RWPE2 (cell line): ENCODE measurements around the gene LPCAT4.
"Not testable (repeated sequence)": the region's sequence is repeated elsewhere in the genome, so short reads cannot be mapped to it uniquely, and the experiment has no call there.

ENCODE experiments used
- ATAC-seq: fragments of 200-7000 bp; cut with Tn5 transposase; 3 replicates; pipeline ENCODE4 v1.9.1; 2021; ENCODE audit warnings: low read depth
- DNase-seq: peaks from one replicate; pipeline ENCODE4 v3.0.0-alpha.2; 2020; ENCODE audit warnings: low spot score
- H3K27ac ChIP-seq: fragments of 450-650 bp; 2 replicates; pipeline ENCODE4 v1.5.1; 2017; ENCODE audit warnings: mild to moderate bottlenecking; ENCODE audit not compliant: poor library complexity, severe bottlenecking
- H3K27me3 ChIP-seq: fragments of 250-450 bp; sonication (Bioruptor Pico); 2 replicates; pipeline ENCODE4 v1.5.1; 2021; ENCODE audit warnings: mild to moderate bottlenecking, moderate library complexity; ENCODE audit not compliant: insufficient read depth, poor library complexity, severe bottlenecking
- H3K36me3 ChIP-seq: fragments of 250-450 bp; sonication (Bioruptor Pico); 2 replicates; pipeline ENCODE4 v1.5.1; 2020; ENCODE audit warnings: low read depth, mild to moderate bottlenecking, moderate library complexity
- H3K4me1 ChIP-seq: fragments of 250-450 bp; sonication (Bioruptor Pico); 2 replicates; pipeline ENCODE4 v1.5.1; 2021; ENCODE audit warnings: mild to moderate bottlenecking, moderate library complexity; ENCODE audit not compliant: insufficient read depth, poor library complexity, severe bottlenecking
- H3K4me3 ChIP-seq: fragments of 250-450 bp; sonication (Bioruptor Pico); 2 replicates; pipeline ENCODE4 v1.5.1; 2021; ENCODE audit warnings: mild to moderate bottlenecking, moderate library complexity; ENCODE audit not compliant: severe bottlenecking
- H3K9me3 ChIP-seq: fragments of 250-450 bp; sonication (Bioruptor Pico); 2 replicates; pipeline ENCODE4 v1.5.1; 2021; ENCODE audit warnings: mild to moderate bottlenecking, moderate library complexity; ENCODE audit not compliant: severe bottlenecking
- TF ChIP-seq, protein P1 (sequence below): fragments of 450-650 bp; IDR thresholded peaks from one replicate; pipeline ENCODE4 v1.5.1; 2017; ENCODE audit warnings: mild to moderate bottlenecking, moderate library complexity; ENCODE audit not compliant: poor library complexity, severe bottlenecking

The LPCAT4 gene

DNA sequence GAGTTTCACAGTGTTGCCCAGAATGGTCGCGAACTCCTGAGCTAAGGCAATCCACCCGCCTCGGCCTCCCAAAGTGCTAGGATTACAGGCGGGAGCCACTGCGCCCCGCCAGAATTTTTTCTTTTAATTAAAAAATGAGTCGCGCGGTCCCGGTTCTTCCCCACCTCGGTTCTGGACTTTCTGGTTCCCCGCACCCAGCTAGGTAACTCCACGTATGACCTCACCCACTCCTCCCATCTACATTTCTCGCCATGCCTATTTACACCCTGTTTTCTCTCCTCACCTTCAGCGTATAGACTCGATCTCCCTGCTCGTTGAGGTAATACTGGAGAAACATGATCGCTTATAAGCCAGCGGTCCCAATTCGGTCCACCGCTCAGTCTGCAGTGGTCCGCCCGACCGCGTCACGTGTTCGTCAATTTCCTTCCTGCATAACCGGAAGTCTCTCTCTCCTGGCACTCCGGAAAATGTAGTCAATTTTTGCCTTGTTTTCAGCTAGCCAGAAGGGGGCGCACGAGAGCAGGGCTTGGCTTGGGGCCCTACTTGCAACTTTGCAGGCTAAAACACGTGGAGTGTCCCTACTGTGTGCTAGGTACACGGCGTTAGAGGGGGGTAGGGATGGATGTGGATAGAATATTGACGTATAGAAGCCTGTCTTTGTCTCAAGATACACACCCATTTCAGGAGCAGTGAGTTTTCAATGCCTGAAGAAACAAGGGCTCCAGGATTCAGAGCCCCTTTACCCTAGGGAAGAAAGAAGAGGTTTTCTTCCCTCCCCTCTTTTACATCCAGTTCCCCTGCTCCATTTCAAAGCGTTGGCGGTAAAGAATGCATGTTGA is 24.0 kb downstream of the LPCAT4 start, which contains the start of the genes NOP10 and NUTM1:
TSS of gene NOP10 (minus strand) at position 400 of the 839 bp plus-strand sequence. CDS start at position 337, 63 bp downstream.
TSS of gene NUTM1 (plus strand) at position 579 of the 839 bp plus-strand sequence. CDS start 382 bp downstream, outside the sequence.
- Histone ChIP-seq H3K4me1 (peaks cover 8% of the 10 kb centered on the region), H3K36me3 (peaks cover 39% of the 10 kb centered on the region), H3K4me3 (peak within 1 kb of the TSS; percentile 60), H3K27ac (peak within 1 kb of the TSS; percentile 72), H3K27me3 (no peaks in the 10 kb centered on the region), H3K9me3 (no peaks in the 10 kb centered on the region)
- peak; percentile 83 for ATAC-seq
- TF ChIP-seq, protein P1, sequence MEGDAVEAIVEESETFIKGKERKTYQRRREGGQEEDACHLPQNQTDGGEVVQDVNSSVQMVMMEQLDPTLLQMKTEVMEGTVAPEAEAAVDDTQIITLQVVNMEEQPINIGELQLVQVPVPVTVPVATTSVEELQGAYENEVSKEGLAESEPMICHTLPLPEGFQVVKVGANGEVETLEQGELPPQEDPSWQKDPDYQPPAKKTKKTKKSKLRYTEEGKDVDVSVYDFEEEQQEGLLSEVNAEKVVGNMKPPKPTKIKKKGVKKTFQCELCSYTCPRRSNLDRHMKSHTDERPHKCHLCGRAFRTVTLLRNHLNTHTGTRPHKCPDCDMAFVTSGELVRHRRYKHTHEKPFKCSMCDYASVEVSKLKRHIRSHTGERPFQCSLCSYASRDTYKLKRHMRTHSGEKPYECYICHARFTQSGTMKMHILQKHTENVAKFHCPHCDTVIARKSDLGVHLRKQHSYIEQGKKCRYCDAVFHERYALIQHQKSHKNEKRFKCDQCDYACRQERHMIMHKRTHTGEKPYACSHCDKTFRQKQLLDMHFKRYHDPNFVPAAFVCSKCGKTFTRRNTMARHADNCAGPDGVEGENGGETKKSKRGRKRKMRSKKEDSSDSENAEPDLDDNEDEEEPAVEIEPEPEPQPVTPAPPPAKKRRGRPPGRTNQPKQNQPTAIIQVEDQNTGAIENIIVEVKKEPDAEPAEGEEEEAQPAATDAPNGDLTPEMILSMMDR: peak; percentile 100
- DNase-seq: peak; percentile 94

DNA sequence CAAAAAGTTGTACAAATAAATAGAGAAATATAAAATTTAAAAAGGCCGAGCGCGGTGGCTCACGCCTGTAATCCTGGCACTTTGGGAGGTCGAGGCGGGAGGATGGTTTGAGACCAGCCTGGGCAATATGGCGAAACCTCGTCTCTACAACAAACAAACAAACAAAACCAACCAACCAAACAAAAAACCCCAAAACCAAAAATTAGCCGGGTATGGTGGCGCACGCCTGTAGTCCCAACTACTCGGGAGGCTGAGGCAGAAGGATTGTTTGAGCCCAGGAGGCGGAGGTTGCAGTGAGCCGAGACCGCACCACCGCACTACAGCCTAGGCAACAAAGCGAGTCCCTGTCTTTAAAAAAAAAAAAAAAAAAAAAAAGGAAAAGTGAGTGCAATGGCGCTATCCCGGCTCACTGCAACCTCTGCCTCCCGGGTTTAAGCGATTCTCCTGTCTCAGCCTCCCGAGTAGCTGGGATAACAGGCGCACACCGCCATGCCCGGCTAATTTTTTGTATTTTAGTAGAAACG is 24.7 kb downstream of the LPCAT4 start:
- H3K27me3 ChIP-seq, H3K4me1 ChIP-seq, ATAC-seq, H3K9me3 ChIP-seq, DNase-seq: not testable (repeated sequence)
- Histone ChIP-seq H3K36me3 (peaks cover 39% of the 10 kb centered on the region), H3K4me3 (peak overlapping the region; percentile 60), H3K27ac (peak overlapping the region; percentile 72)

DNA sequence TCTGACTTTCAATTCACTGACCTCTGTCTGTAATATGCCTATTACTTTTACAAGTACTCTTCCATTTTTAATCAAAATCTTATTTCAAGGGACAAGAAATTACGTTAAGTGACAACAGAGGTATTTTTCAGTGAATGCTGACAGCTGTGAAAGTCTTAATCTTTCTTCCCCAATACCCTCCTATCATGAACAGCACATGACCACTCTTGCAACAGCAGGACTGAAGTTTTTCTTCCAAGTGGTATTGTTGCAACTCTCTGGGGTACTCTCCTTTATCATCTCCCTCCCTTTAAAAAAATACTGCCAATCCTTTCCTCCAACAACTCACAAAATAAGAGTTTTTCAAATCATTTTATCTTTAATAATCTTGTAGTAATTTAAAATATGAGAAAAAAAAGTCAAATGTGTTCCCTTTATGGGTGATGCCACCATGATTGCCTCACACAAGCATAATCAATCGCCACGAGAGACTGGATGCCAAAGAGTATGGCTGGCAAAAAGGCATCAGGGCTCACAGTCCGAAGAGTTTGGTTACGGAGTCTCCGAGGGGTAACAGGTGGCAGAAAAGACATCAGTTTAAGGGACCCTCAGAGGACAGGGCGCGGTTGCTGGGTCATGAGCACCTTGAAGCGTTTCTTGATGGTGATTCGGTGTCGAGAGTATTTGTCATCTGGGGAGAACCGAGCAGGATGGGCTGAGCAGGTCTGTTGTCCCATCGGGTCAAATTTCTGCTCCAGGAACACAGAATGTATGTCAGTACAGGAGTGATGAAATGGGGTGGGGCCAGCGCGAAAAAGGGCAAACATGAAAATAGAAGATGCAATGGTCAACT is 25.4 kb downstream of the LPCAT4 start:
- no peaks in the 10 kb centered on the region for H3K9me3 ChIP-seq
- H3K4me3 ChIP-seq: peak overlapping the region; percentile 60
- H3K36me3 ChIP-seq: peaks cover 39% of the 10 kb centered on the region
- H3K27me3 ChIP-seq: no peaks in the 10 kb centered on the region
- H3K4me1 ChIP-seq: peaks cover 8% of the 10 kb centered on the region
- H3K27ac ChIP-seq: no peak overlapping the region
- TF ChIP-seq, protein P1: no peak
- DNase-seq (no peak), ATAC-seq (no peak)

DNA sequence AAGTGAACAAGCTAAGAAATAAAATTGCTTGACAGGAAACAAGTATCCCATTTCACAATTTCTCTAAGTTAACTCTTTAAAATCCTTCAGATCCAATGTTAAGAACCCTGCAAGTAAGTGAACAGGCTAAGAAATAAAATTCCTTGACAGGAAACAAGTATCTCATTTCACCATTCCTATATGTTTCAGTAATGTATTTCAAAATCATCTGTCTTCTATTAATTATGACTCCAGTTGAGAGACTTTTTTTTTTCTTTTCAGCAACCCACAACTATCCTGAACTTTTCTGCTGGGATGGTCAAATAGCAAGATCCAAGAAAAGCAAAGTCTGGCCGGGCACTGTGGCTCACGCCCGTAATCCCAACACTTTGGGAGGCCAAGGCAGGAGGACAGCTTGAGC is 27.1 kb downstream of the LPCAT4 start:
- Histone ChIP-seq H3K4me1 (peaks cover 20% of the 10 kb centered on the region), H3K27ac (peak overlapping the region; percentile 10), H3K36me3 (peaks cover 39% of the 10 kb centered on the region), H3K27me3 (no peaks in the 10 kb centered on the region), H3K9me3 (no peaks in the 10 kb centered on the region), H3K4me3 (no peak overlapping the region)
- no peak for DNase-seq
- ATAC-seq: no peak
- TF ChIP-seq, protein P1: no peak

DNA sequence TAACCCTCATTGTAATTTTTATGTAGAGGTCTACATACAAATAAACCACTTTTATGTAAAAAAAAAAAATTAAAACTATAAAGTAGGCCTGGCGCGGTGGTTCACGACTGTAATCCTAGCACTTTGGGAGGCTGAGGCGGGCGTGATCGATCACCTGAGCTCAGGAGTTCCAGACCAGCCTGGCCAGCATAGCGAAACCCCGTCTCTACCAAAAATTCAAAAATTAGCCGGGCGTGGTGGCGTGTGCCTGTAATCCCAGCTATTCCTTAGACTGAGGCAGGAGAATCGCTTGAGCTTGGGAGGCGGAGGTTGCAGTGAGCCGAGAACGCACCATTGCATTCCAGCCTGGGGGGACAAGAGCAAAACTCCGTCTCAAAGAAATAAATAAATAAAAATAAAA is 28.6 kb downstream of the LPCAT4 start:
- TF ChIP-seq, protein P1: no peak
- peaks cover 39% of the 10 kb centered on the region for H3K36me3 ChIP-seq
- peaks cover 26% of the 10 kb centered on the region for H3K4me1 ChIP-seq
- no peaks in the 10 kb centered on the region for H3K27me3 ChIP-seq
- ATAC-seq (no peak), DNase-seq (no peak)
- H3K4me3 ChIP-seq: peak overlapping the region; percentile 79
- no peaks in the 10 kb centered on the region for H3K9me3 ChIP-seq
- peak overlapping the region; percentile 10 for H3K27ac ChIP-seq
